ENCODE measurements around the gene RESF1.

The RESF1 gene

GRCh38 chr12:31964280-31964679, 5.1 kb downstream of the RESF1 start:
- no peak overlapping the region for H3K27ac ChIP-seq
- TF ChIP-seq CTCF (conservative IDR thresholded peaks at IDR 0.05), result no peak
- no peak for TF ChIP-seq ZFX (IDR thresholded peaks at IDR 0.05)

GRCh38 chr12:31965090-31965489, 5.9 kb downstream of the RESF1 start:
- H3K27ac ChIP-seq, result no peak overlapping the region
- no peak for TF ChIP-seq ZFX (IDR thresholded peaks at IDR 0.05)
- TF ChIP-seq CTCF (conservative IDR thresholded peaks at IDR 0.05), result no peak

- TF ChIP-seq ZFX (IDR thresholded peaks at IDR 0.05), result no peak
- TF ChIP-seq CTCF (conservative IDR thresholded peaks at IDR 0.05), result no peak
- H3K27ac ChIP-seq, result no peak overlapping the region
Observed at GRCh38 chr12:31966558-31967205, 7.5 kb downstream of the RESF1 start.

GRCh38 chr12:31967539-31967938, 8.3 kb downstream of the RESF1 start:
- TF ChIP-seq CTCF (conservative IDR thresholded peaks at IDR 0.05) (no peak), ZFX (IDR thresholded peaks at IDR 0.05) (no peak)

GRCh38 chr12:31970199-31970598, 11.0 kb downstream of the RESF1 start:
- TF ChIP-seq CTCF (conservative IDR thresholded peaks at IDR 0.05) (no peak), ZFX (IDR thresholded peaks at IDR 0.05) (no peak)
- no peak overlapping the region for H3K27ac ChIP-seq

More at GRCh38 chr12:31967539-31967938, 8.3 kb downstream of the RESF1 start:
- no peak overlapping the region for H3K27ac ChIP-seq

GRCh38 chr12:31973818-31974217, 14.6 kb downstream of the RESF1 start:
- TF ChIP-seq ZFX (IDR thresholded peaks at IDR 0.05) (no peak), CTCF (conservative IDR thresholded peaks at IDR 0.05) (no peak)
- no peak overlapping the region for H3K27ac ChIP-seq

GRCh38 chr12:31974673-31975072, 15.5 kb downstream of the RESF1 start:
- TF ChIP-seq CTCF (conservative IDR thresholded peaks at IDR 0.05) (no peak), ZFX (IDR thresholded peaks at IDR 0.05) (no peak)
- H3K27ac ChIP-seq, result no peak overlapping the region

Measured in C4-2B (cell line).